Occipital lobe (tissue), 2 donors: ENCODE results near the gene BRS3. TPM values are rescaled to one million over a fixed set of nuclear protein-coding genes. Genes with fewer than 3 reads are reported as not detected.

Experiments
- DNase-seq: peaks from one replicate; lab custom pipeline; 2025; lab: John Stamatoyannopoulos, UW
- total RNA-seq: library from RNA; depleted of rRNA; stranded (reverse); fragments of >200 nt; gene quantifications from one replicate; pipeline ENCODE4 v1.2.3, GENCODE V29; 2014

The BRS3 gene
- total RNA-seq, 1 donor from 2014 or later: not detected

DNA sequence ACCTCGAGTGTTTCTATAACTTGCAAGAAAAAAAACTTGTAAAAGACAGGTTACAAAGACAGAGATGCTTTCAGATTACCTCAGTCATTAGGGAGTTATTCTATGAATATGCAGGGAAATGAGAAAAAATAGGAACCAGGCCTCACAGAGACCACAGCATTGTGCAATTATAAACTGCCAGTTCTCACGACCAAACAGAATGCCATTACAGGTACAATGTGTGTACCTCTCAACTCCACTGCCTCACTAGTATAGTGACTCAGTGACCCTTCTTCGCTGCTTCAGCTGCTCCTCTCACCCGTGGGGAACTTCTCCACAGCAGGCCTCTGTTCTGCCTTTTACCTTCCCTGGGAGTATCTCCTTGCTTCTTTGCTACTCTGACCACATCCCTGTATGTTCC, 7.3 kb downstream of the BRS3 start:
- no peak for DNase-seq

DNA sequence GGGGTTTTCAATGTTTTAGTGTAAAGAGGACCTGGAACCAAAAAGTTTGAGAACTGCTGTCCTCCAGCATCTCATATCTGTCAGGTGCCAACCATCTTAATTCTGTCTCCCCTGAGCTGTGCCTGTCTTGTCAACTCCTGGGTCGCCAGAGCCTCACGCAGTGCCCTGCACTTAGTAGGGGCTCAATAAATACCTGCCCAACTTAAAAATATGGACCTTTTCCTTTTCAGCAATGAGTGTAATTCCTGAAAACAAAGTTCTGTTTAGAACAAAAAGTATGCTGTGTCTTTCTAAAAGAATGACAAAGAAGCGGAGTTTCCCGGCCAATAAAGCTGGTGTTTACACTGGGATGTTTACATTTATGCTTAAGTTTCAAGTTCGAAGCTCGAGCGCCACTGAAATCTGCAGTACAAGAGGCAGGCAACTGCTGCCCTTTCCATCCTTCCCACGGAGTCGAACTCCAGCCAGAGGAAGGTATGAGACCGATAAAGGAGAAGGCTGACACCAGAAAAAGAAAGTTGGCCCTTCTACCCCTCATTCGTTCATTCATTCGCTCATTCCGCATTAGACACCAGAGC, 8.5 kb downstream of the BRS3 start:
- DNase-seq: no peak

DNA sequence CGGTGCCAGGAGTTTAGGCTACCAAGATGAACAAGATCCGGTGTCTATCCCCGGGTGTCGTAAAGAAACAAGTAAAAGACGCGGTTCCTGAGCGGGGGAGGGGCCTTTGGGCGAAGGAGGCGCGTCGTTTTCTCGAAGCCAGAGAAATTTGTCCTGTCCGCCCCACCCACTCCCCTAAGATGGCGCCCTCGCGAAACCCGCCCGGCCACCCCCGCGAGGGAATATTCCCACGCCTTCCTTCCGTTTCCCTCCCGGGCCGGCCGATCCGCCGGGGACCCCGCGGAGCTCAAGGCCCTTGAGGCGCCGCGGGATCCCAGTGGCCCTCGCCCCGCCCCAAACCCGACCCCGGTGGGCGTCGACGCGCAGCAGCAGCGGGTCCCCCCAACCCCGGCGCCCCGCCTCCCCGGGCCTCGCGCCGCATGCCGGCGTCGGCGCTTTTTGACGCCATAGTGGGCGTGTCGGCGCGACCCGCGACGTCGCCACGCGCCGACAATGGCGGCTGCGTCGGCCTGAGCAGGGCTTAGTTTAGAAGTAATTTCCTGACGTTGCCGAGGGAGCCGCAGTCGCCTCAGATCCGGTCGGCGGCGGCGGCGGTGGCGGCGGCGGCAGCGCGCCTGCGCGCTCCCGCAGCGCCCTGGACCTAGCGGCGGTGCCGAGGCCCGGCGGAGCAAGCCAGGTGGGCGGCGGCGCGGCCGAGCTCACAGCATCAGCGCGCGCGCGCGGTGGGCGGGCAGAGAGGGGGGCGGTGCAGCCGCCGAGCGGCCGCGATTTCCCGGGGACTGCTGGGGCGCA, 9.2 kb downstream of the BRS3 start:
- peak; percentile 78 for DNase-seq

DNA sequence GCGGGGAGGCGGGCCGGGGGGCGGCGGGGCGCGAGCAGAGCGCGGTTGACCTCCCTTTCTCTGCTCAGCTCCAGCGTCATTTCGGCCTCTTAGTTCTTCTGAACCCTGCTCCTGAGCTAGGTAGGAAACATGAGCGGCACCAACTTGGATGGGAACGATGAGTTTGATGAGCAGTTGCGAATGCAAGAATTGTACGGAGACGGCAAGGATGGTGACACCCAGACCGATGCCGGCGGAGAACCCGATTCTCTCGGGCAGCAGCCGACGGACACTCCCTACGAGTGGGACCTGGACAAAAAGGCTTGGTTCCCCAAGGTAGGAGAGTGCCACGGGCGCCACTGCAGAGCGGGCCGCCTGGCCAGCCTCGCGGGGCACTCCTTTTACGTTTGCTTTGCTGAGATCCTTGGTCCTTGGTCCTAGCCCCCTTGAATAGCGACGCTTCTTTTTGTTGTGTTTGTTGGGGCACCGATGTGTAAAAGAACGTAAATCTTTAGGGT, 9.9 kb downstream of the BRS3 start, which contains the start of gene HTATSF1:
Gene HTATSF1 (plus strand): TSS at position 37 of the 497 bp plus-strand sequence. CDS start 93 bp downstream, at position 130.
- no peak for DNase-seq

DNA sequence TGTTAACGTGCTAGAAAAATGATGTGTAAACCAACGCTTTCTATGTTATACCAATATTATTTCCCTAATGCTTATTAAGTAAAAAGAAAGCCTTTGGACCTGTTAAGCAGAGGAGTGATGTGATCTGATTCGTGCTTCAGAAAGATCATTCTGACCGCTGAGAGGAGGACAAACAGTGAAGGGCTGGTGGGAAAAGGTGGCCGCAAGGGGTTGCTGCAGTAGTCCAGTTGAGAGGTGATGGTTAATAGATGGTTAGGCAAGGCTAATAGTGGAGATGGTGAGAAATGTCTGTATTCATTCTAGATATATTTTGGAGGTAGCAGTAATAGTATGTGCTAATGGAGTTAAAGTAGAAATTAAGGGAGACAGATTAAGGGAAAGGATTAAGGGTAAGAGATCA, 31.3 kb downstream of the BRS3 start:
- no peak for DNase-seq

DNA sequence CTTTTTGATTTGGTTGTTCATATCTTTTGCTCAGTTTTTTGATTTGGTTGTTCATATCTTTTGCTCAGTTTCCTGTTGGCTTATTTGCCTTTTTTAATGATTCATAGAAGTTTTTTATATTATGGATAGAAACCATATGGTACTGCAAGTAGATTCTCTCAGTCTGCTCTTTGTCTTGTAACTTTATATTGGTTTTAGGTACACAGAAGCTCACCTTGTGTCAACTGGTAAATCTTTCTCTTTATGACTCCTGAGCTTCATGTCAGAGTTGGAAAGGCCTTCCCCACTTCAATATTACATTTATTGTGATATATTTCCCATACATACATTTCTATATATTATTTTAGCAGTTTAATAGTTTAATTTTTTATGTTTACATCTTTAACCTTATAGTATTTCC, 36.0 kb downstream of the BRS3 start:
- no peak for DNase-seq

DNA sequence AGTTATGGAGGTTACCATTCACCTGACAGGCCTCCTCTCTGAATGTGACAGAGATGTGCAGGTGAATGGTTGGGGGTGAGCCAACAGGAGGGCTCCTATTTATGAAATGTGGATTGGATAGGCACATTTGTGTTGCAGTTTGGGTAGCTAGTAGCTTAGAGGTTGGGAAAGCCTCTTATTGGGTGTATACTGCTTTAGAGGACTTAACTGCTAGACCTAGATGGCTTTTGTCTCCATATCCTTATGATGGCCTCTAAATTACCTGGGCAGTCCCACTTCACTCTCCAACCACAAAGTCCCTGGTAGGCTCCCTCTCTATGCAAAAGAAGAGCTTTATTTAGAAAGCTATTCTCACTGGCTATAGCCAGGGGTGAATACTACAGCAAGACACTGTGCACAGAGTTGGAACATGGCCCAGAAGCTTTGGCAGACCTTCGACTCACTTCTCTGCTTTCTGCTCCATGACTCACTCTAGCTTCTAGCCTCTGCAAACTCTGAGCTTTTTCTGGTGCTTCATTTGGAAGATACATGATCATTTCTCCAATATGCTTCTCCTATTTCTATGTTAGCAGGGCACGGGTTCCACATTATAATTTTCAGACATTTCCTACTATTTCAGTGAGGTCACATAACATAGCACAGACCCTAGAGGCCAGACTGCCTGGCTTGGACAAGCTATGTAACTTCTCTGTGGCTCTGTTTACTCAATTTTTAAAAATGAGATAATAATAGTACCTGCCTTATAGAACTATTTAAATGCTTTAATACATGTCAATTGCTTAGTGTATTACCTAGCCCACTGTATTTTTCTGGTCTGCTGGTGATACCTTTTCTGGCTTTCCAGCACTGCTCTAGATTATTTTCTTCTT, 38.2 kb downstream of the BRS3 start:
- no peak for DNase-seq

DNA sequence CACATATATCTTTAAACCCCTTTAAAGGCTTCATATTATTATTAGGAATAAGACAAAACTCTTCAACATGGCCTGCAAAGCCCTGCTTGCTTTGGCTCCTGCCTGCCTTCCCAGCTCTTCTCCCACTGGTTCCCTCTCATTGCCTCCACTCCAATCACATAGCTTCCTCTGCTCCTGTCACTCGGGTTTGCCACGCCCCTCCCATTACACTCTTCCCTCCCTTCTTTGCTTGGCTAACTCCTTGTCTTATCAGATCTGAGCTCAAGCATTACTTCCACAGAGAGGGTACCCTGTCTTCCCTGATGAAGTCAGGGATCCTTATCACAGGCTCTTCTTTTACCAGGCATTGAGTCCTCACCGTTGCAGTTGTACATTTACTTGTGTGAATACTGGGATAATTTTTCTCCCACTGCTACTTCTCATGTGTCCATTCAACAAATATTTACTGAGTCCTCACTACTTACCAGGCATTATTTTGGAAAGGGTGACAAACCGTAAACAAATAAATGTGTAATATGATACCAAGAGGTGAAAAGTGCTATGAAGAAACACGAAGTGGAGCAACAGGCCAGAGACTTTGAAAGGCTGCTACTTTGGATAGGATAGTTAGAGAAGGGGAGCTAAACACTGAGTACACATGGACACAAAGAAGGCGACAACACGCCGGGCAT, 41.0 kb downstream of the BRS3 start:
- DNase-seq: no peak

DNA sequence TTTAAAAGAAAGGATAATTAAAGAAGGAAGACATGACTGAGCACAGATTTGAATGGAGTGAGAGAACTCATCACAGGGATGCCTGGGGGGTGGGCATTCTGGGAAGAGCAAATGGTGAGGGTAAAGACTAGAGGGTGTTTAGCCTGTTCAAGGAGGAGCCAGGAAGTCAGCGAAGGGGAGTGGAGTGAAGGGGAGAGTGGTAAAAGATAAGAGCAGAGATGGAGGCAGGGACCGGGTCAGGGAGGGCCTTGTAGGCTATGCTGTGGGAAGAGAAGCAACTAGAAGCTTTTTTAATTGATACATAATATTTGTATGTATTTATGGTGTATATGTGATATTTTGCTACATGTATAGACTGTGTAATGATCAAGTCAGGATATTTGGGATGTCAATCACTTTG, 42.0 kb downstream of the BRS3 start:
- no peak for DNase-seq

DNA sequence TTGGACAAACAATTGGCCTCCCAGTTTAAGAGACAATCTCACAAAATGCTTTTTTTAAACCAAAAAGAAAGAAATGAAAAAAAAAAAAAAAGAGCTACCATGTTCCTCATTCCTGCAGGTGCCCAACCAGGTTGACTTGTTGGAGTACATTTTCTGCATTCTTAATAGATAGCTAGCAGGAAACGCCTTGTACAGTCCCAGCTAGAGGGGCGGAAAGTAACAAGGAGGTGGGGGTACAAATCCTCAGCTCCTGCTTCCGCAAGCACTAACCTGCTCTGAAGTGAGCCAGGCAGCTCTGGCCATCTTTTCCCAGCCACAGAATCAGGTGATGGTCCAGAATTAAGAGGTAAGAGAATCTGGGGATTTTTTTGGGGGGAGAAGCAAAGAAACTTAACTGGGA, 44.2 kb downstream of the BRS3 start, which contains the start of gene VGLL1:
Gene VGLL1 (plus strand): TSS at position 265 of the 400 bp plus-strand sequence. CDS start 3,806 bp downstream, outside the sequence.
- no peak for DNase-seq

DNA sequence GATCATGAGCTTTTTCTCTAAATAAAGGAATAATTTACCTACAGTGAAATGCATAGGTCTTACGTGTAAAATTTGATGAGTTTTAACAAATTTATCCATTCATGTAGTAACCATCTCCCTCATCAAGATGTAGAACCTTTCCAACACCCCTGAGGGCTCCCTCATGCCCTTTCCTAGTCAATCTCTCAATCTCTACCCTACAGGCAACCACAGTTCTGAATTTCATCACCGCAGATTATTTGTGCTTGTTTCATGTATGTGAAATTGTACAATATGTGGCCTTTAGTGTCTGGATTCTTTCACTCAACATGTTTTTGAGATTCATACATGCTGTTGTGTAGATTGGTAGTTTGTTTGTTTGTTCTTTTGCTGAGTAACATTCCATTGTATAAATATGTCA, 46.4 kb downstream of the BRS3 start:
- no peak for DNase-seq

DNA sequence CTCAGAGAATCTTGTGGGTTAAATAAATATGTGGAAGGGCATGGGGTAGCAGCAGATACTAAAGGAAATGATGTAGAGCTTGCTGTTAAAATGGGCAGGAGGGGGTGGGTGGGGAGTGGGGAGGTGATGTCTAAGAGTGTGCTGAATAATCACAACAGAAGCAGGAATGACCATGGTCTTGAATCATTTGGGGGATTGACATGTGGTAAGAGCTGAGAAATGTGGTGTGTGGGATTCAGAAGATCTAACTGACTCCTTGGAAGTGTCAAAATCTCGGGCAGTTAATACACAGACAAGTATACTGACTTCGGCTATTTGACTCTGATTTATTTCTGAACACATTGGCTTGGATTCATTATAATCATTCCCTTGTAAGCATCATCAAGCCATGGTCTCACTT, 51.1 kb downstream of the BRS3 start:
- no peak for DNase-seq

DNA sequence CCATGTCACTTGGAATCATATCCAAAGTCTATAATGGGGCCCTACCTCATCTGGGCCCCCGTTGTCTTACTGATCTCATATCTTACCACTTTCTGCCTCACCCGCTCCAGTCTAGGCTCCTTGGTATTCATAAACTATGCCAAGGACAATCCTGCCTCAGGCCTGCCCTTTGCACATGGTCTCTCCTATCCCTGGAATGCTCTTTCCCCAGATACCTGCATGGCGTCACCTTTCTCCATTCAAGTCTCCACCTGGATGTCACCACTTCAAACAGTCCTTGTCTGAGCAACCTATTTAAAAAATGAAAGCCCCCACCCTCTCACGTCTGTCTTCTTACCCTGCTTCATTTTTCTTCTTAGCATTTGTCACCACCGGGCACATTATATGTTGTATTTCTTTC, 52.5 kb downstream of the BRS3 start:
- no peak for DNase-seq

DNA sequence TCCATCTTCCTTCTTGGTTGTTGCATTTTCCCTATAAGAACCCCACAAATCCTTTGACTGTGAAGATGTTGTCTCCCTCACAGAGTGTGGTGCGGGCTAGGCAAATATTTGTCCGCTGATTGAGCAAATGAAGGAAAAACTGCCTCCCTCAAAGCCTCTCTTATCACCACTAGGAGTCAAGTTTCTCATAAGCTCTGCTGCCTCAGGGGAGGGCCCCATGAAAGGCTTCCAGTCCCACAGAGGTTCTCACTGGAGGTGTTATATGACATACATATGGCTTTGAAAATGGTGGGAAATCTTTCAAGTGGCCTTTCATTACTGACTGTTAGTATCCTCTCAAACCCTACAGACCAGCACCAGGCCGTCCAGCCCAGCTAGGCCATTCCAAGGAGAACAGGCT, 53.5 kb downstream of the BRS3 start:
- no peak for DNase-seq

DNA sequence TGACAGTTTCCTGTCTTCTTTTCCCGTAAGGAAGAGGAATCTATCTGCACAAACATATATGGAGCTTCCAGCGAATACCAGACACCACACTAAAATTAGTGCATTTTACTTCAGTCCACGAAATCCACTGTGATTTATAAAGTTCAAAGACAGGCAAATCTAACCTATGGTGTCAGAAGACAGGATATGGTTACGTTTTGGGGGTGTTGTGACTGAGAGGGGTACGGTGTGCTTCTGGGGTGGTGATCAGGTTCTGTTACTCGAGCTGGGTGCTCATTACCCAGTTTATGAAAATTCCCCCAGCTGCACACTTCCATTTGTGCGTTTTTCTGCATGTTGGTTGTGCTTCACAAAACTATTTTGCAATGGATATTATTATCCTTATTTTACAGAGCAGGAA, 54.5 kb downstream of the BRS3 start:
- DNase-seq: no peak

Other genes starting within 250 kb of the BRS3 start
- 1.4 TPM for gene MAP7D3, start 236.5 kb upstream of the BRS3 start, total RNA-seq
- not detected for gene ADGRG4, start 187.0 kb upstream of the BRS3 start, total RNA-seq
- 67.4 TPM for gene HTATSF1, start 9.6 kb downstream of the BRS3 start, total RNA-seq
- gene VGLL1, start 44.3 kb downstream of the BRS3 start, total RNA-seq: not detected
- gene CD40LG, start 160.2 kb downstream of the BRS3 start, total RNA-seq: not detected